ENCODE data around the gene NAA80. TPM values are rescaled to one million over a fixed set of nuclear protein-coding genes. Genes with fewer than 3 reads are reported as not detected.

Gene NAA80
- total RNA-seq, 2 donors from 2014 or later, result 4.4 to 11.2 TPM

- H3K27me3 ChIP-seq, result no peaks in the 10 kb centered on the region
- H3K36me3 ChIP-seq (replicated peaks in 1 of 2; ENCODE audit: insufficient read depth in 1 of 2, low read depth in 2 of 2), result no peaks in the 10 kb centered on the region
- H3K4me1 ChIP-seq, result peaks cover 80% of the 10 kb centered on the region
- peak overlapping the region; percentile 93 to 97 (median 94) for H3K27ac ChIP-seq
- no peak for ATAC-seq
- no peak for DNase-seq
- H3K9me3 ChIP-seq, result no peaks in the 10 kb centered on the region
- TF ChIP-seq POLR2A (IDR thresholded peaks at IDR 0.05) (no peak), CTCF (IDR thresholded peaks at IDR 0.05) (no peak)
- 70 to 78% methylated on average over 6 of the region's 6 CpGs for WGBS, 2 donors
- intact Hi-C loops (cut with DNase I), result no loop called here
- H3K4me3 ChIP-seq, result no peak overlapping the region
Measured at GRCh38 chr3:50266017-50266416, 33.2 kb downstream of the NAA80 start.

- DNase-seq (no peak), ATAC-seq (no peak)
- H3K27me3 ChIP-seq, result no peaks in the 10 kb centered on the region
- intact Hi-C loops (cut with DNase I), result no loop called here
- H3K4me1 ChIP-seq, result peaks cover 80% of the 10 kb centered on the region
- H3K27ac ChIP-seq, result peak overlapping the region; percentile 93 to 97 (median 94)
- H3K9me3 ChIP-seq, result no peaks in the 10 kb centered on the region
- H3K36me3 ChIP-seq (replicated peaks in 1 of 2; ENCODE audit: insufficient read depth in 1 of 2, low read depth in 2 of 2), result no peaks in the 10 kb centered on the region
- TF ChIP-seq POLR2A (IDR thresholded peaks at IDR 0.05) (no peak), CTCF (IDR thresholded peaks at IDR 0.05) (no peak)
- 36 to 56% methylated on average over 1 of the region's 1 CpG for WGBS, 2 donors
- no peak overlapping the region for H3K4me3 ChIP-seq
Measured at GRCh38 chr3:50265571-50265970, 33.6 kb downstream of the NAA80 start.

- intact Hi-C loops (cut with DNase I), result no loop called here
- no peak overlapping the region for H3K4me3 ChIP-seq
- no peak for DNase-seq
- peak overlapping the region; percentile 93 to 97 (median 94) for H3K27ac ChIP-seq
- H3K4me1 ChIP-seq, result peaks cover 78% of the 10 kb centered on the region
- WGBS, 2 donors, result 56% methylated on average over 5 to 6 of the region's 7 CpGs
- TF ChIP-seq CTCF (IDR thresholded peaks at IDR 0.05) (no peak), POLR2A (IDR thresholded peaks at IDR 0.05) (peak in 2 of 3 donors; percentile 14 to 20)
- no peak for ATAC-seq
- no peaks in the 10 kb centered on the region for H3K27me3 ChIP-seq
- no peaks in the 10 kb centered on the region for H3K36me3 ChIP-seq (replicated peaks in 1 of 2; ENCODE audit: insufficient read depth in 1 of 2, low read depth in 2 of 2)
- H3K9me3 ChIP-seq, result no peaks in the 10 kb centered on the region
Measured at GRCh38 chr3:50264964-50265485, 34.2 kb downstream of the NAA80 start.

GRCh38 chr3:50264383-50264963 is 34.7 kb downstream of the NAA80 start:
- 25 to 36% methylated on average over 6 to 7 of the region's 7 CpGs for WGBS, 2 donors
- Histone ChIP-seq H3K9me3 (no peaks in the 10 kb centered on the region), H3K4me1 (peaks cover 78% of the 10 kb centered on the region), H3K4me3 (no peak overlapping the region), H3K27me3 (no peaks in the 10 kb centered on the region), H3K36me3 (replicated peaks in 1 of 2; ENCODE audit: insufficient read depth in 1 of 2, low read depth in 2 of 2) (no peaks in the 10 kb centered on the region), H3K27ac (peak overlapping the region; percentile 93 to 97 (median 94))
- DNase-seq (peak; percentile 73 to 86 (median 82)), ATAC-seq (peak; percentile 43)
- intact Hi-C loops (cut with DNase I), result no loop called here
- TF ChIP-seq CTCF (IDR thresholded peaks at IDR 0.05), result no peak
- TF ChIP-seq POLR2A (IDR thresholded peaks at IDR 0.05), result peak in 1 of 3 donors; percentile 35

All from body of pancreas (tissue), 4 donors.